Epithelial cell of esophagus (primary cell): ENCODE results near the gene TSSK6.
"Not testable (repeated sequence)": the region's sequence is repeated elsewhere in the genome, so short reads cannot be mapped to it uniquely, and the experiment has no call there.

Experiments used
- DNase-seq: peaks from one replicate; pipeline ENCODE4 v3.0.0; 2010; ENCODE audit warnings: low read depth
- H3K4me3 ChIP-seq: 2 replicates; pipeline ENCODE4 v1.5.1; 2011; ENCODE audit warnings: mild to moderate bottlenecking, low read length, control low read depth
- CTCF ChIP-seq: IDR thresholded peaks from 2 replicates; pipeline ENCODE4 v1.5.1; 2011; ENCODE audit warnings: low read depth, mild to moderate bottlenecking, low read length, control low read depth, inconsistent platforms; ENCODE audit not compliant: insufficient read depth; ENCODE audit errors: missing control alignments

Gene TSSK6

DNA sequence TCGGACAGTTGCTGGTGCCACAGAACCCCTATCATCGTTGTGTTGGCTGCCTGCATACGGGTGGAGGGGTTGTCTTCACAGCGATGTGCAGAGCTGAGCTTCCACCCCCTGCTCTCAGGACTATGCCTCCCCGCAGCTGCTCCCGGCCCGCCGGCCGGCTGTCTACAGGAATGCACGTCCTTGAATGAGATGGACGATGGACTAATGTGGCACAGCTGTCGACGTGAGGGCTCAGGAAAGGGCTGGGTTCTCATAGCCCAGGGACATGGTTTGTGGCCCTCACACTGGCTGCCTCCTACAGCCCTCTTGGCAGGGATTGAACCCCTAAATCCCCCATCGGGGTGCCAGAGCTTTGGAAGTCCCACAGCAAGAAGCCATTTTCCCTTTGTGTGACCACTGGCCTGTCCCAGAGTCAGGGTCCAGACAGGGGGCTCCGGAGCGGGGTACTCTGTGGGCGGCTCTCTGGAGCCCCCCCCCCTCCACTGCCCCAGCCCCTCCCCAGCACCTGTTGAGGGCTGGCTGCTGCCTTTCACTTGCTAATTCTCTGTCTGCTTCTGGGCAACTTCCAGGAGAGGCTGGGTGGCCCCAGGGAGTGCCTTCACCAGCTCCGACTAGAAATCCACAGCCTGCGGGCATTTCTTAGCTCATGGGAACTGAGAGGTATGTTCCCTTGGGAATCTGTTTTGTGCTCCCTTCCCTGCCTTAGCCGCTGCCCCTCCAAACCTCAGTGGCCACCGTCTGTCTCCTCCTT is 40.2 kb downstream of the TSSK6 start:
- no peak overlapping the region for H3K4me3 ChIP-seq
- no peak for DNase-seq
- no peak for TF ChIP-seq CTCF

GRCh38 chr19:19472106-19472505 is 43.2 kb downstream of the TSSK6 start:
- DNase-seq, H3K4me3 ChIP-seq: not testable (repeated sequence)

GRCh38 chr19:19471682-19472081 is 43.7 kb downstream of the TSSK6 start:
- no peak overlapping the region for H3K4me3 ChIP-seq
- DNase-seq = no peak
- no peak for TF ChIP-seq CTCF

GRCh38 chr19:19470579-19470978 is 44.8 kb downstream of the TSSK6 start:
- no peak for DNase-seq
- no peak overlapping the region for H3K4me3 ChIP-seq
- no peak for TF ChIP-seq CTCF

DNA sequence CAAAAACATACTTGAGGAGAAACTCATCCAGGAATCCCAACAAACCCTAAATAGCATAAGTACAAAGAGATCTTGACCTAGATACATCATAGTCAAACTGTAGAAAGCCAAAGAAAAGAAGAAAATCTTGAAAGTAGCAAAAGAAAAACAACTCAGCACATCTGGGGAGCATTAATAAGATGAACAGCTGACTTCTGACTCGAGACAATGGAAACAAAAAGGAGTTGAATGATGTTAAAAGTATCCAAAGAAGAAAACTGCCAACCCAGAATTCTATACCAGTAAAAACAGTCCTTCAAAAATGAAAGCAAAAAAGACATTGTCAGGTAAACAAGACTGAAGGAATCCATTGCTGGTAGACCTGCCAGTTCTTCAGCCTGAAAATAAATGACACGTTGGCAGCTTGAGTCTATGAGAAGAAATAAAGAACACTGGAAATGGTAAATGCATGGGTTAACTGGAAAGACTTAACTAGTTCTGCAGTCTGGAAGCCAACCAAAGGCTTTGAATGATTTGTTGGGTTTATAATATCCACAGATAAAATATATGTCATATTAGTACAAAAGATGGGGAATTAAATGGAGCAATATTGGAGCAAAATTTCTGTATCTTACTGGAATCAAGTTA is 46.8 kb downstream of the TSSK6 start:
- H3K4me3 ChIP-seq = no peak overlapping the region
- TF ChIP-seq CTCF = no peak
- no peak for DNase-seq

- H3K4me3 ChIP-seq = no peak overlapping the region
These were observed 49.1 kb downstream of the TSSK6 start for GRCh38 chr19:19466201-19466600.

More at GRCh38 chr19:19466201-19466600, 49.1 kb downstream of the TSSK6 start:
- DNase-seq = no peak
- no peak for TF ChIP-seq CTCF
